MM.1S (cell line): ENCODE measurements around the gene LANCL1.

ENCODE experiments used
- CTCF ChIP-seq: fragments of 300-600 bp; sonication (generic); IDR thresholded peaks from 2 replicates; pipeline ENCODE4 v1.5.1; 2016; ENCODE audit warnings: antibody characterized with exemption, low read length, mixed read lengths
- EZH2 ChIP-seq: fragments of 300-600 bp; sonication (generic); optimal IDR thresholded peaks from 2 replicates; pipeline ENCODE3; 2017; ENCODE audit warnings: low read depth, mild to moderate bottlenecking, antibody characterized with exemption, low read length, mixed read lengths
- EZH2phosphoT487 ChIP-seq: fragments of 300-600 bp; sonication (generic); IDR thresholded peaks from 2 replicates; pipeline ENCODE4 v1.6.1; 2018; ENCODE audit warnings: antibody characterized with exemption, low read length

- TF ChIP-seq CTCF (no peak), EZH2 (no peak), EZH2phosphoT487 (no peak)
Measured at GRCh38 chr2:210477496-210477895, 937 bp upstream of the LANCL1 start.
